HG02678 (cell line): ENCODE data around the gene KCNG1.

Experiments used
- ATAC-seq: cut with Tn5 transposase; IDR thresholded peaks from one replicate; pipeline ENCODE4 v1.9.1; 2021; ENCODE audit warnings: mild to moderate bottlenecking, moderate library complexity; ENCODE audit not compliant: unreplicated experiment

The KCNG1 gene

DNA sequence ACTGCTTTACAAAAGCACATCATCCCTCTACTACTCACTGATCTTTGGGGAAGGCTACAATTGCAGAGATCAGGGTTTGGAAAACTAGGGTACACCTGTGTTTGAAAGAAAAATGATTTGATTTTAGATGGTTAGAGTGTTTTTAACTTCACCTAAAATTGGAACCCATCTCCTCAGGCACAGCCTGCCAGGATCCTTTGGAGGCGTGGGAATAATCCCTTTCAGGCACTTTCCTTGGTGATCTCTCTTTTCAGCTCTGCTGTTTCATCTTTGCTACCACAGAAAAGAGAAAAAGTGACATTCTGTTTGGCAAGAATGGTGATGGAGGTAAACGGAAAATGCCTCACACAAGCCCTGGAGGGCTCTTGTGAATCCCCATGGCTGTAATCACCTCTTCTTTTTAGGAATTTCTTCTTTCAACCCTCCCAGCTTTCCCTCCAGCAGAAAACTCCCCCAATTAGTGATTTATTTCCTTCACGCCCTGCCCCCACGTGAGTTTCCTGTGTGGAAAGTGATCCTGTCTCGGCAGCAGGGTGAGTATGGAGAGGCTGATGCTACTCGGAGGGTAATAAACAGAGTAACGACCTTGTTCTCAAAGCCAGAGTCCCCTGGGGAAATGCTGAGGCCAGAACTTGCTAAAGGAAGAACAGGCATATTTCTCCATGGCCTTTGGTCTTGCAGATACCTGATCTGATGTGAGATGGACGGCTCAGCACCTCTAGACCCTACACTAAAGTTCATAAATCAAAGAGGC is 9.2 kb downstream of the KCNG1 start:
- ATAC-seq, result no peak

GRCh38 chr20:51012357-51012756 is 10.6 kb downstream of the KCNG1 start:
- ATAC-seq, result no peak

DNA sequence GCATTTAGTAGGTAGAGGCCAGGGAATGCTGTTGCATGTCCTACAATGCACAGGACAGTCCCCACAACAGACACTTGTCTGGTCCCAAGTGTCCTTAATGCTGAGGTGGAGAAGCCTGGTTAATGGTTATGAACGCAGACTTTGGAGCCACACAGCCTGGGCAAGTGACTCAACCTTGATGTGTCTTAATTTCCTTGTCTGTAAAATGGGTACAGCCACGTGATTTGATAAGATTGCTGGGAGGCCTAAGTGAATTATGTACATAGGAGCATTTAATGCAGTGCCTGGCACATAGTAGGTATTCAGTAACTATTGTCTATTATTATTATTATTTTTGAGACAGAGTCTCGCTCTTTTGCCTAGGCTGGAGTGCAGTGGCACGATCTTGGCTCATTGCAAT is 11.4 kb downstream of the KCNG1 start:
- no peak for ATAC-seq

DNA sequence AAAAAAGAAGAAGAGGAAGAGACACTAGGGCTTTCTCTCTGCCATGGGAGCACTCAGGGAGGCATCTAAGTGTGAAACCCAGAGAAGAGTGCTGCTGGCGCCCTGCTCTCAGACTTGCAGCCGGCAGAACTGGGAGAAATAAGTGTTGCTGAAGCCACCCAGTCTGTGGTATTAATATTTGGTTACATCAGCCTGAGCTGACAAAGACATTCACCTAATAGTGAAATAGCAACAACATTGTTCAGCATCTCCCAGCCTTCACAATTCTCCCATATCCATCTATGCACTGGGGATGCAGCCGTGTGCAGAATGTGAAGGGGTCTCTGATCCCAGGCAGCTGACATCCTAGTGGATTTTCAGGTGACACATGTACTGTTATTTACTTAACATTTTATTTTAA is 12.0 kb downstream of the KCNG1 start:
- no peak for ATAC-seq

DNA sequence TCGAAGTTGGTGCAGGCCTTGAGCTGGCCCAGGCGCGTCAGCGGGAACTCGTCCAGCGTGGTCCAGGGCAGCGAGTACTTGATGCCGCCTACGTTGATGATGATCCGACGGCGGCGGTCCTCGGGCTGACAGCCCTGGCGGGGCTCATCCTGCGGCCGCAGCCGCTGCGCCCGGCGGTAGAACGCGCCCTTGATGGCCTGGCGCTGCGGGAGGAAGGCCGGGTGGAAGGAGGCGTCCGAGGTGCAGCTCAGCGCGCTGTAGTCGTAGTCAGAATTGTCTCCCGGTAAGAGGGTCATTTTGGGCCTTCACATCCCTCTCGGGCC is 12.9 kb downstream of the KCNG1 start:
- ATAC-seq, result no peak

- no peak for ATAC-seq
These were observed 13.4 kb downstream of the KCNG1 start for GRCh38 chr20:51009303-51010042.

DNA sequence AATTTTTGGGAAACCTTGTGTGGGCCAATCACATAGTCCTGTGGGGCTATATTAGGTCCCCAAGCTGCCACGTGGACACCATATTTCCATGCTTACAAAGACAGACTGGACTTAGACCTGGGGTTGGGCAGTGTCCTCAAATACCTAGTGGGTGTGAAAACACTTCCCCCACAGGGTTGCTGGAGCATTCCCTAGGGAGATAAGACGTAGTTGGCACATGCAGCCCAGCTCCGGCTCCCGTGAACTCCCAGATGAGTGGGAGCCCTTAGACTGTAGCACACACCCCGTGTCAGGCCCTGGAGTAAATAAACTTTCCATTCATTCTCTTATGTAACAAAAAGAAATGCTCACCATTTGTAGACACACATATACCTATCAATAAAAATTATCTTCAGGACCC is 14.2 kb downstream of the KCNG1 start:
- no peak for ATAC-seq

DNA sequence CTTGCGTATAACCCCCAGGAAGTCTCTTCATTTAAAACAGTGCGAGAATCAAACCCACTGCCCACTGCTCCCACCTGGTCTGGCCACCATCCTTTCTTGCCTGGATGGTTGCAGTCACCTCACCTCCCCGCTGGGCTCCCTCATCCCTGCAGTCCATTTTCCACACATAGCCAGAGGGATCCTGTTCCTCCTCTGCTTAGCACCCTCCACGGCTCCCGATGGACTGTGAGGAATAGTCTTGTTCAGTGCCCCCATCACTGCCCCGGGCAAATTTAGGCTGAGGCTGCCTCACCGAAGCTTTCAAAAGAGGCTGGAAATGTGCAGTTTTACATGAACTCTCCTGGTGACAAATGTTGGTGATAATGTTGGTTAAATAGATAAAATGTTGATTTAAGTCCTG is 17.7 kb downstream of the KCNG1 start:
- no peak for ATAC-seq

DNA sequence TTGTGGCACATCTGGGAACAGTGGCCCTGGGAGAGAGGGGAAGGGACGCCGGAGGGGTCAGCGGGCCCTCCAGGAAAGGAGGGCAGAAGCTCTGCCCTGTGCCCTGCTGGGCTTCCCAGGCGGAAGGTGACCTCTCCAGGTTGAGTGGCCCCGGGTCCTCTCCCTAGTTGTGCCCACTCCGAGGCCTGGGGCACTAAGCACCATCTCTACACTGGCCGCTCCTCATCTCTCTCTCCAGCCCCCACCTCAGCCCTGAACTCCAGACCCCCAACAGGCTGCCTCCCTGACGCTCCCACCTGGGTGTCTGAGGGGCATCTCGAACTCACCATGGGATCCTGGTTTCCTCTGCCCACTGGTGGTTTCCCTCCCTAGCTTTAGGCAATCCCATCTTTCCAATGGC is 18.1 kb downstream of the KCNG1 start:
- ATAC-seq, result no peak

DNA sequence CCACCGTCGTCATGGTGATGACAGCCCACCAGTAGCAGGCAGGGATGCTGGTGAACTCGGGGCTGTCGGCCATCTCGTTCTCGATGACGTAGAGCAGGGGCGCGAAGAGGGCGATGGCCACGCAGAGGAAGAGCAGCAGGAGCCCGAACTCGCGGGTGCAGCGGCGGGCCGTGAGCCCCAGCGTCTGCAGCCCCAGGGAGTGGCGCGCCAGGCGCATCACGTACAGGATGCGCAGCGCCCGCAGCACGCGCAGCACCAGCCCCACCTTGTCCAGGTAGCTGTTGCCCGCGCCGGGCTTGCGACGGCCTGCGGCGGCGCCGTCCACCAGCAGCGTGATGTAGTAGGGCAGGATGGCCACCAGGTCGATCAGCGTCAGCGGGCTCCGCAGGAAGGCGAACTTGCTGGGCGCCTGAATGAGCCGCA is 18.6 kb downstream of the KCNG1 start:
- no peak for ATAC-seq

- no peak for ATAC-seq
These were observed 19.2 kb downstream of the KCNG1 start for GRCh38 chr20:51003753-51004152.

GRCh38 chr20:51002633-51003032 is 20.3 kb downstream of the KCNG1 start:
- no peak for ATAC-seq

- ATAC-seq, result no peak
These were observed 21.3 kb downstream of the KCNG1 start for GRCh38 chr20:51001430-51002265.

- no peak for ATAC-seq
These were observed 23.6 kb downstream of the KCNG1 start for GRCh38 chr20:50999355-50999754.

DNA sequence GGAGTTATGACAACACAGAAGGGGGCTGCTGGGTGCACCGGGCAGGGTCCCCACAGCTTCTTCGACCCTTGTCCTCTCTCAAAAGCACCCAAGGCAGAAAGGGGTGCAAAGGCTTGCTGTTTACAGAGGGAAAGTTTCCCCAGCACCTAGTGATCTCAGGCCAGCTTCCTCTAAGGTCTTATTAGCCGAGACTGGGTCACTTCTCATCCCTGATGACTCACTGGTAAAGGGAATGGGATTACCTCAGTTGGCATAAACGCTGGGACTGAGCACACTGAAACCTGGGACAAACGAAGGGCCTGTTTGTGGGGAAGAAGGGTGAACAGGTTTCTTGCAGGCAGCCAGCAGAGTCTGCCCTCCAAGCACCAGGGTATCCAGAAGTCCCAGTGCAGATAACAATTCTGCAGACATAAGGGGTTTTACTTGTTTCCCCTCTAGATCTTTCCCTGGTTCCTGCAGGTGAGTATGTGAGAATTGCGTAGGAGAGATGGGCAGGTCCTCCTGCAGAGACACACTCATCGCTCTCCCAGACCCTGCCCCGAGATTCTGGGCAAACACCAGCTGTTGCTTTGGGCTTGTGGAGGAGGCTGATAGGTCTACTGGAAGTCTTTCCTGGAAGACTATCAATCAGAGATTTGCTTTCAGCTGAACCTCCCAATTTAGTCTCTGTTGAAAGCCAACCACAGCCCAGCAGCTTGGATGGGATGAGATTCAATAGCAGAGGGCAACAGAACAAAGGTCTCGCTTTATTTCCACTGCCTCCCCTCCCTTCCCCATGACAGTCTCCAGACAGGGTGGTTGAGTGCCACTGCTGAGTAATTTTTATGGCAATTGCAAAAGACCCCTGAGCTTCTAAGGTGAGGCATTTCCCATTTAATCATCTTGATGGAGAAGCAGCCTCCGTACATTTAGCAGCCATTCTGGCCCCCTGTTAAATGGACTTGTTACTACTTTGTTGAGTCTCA is 25.7 kb downstream of the KCNG1 start:
- ATAC-seq, result no peak

DNA sequence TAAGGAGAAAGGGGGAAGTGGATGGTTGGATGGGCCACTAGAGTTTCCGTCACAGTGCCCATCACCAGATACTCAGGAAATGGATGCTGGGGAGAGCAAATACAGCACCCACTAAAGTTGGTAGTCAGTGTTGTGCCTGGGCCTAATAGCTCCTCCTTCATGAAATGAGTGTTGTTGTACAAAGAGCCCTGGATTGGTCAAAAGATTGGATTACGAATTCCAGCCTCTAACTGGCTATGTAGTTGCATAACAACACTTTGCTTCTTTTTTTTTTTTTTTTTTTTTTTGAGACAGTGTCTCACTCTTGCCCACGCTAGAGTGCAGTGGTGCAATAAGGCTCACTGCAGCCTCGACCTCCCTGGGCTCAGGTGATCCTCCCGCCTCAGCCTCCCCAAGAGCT is 27.4 kb downstream of the KCNG1 start:
- ATAC-seq, result no peak

DNA sequence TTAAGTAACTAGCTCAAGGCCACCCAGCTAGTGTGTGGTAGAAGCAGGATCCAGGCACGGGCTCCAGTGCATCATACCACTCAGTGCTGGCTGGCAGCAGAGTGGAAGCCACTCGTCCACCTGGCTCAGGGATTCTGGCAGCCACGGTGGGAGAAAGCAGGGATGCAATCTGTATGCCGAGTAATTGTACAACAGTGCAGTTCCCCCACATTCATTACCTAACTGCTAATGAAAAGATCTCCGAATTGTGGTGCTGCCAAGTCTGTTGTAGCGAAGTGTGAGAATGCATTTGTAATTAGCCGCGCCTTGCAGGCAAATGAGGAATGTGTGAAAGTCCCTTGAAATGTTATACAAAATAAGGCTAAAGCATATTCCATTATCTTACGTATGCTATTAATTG is 29.0 kb downstream of the KCNG1 start:
- ATAC-seq, result no peak

DNA sequence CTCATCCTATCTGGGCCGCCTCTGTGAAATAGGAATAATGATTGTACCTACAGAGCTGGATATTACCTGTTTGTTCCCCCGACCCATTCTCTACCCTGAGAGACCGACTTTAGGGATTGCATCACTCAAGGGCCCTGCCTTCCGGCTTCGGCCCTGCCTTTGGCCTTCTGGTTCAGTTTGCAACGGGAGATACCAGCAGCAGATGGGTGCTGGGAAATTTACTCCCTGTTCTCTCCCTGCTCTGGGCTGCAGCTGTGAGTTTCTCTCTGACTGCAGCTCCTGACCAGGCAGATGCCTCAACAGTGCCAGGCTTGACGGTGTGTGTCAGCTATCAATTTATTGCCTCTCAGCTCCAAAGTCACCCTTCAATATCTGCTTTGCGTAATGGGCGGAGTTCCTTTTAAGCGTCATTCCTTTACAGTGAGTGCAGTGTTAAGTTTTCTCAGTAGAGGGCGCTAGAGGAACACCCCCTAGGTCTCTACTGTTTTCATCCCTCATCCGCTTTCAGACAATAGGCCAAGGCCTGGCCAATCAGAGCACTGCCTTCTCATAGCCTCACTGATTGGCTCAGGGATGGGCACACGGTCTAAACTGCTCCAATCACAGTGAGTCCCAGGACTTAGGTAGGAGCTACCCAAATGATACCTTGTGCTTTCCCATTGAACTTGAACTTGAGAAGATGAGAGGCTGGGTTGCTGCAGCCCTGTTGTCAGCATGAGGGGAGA is 30.0 kb downstream of the KCNG1 start:
- ATAC-seq, result peak; percentile 68

GRCh38 chr20:50992336-50992732 is 30.6 kb downstream of the KCNG1 start:
- no peak for ATAC-seq

DNA sequence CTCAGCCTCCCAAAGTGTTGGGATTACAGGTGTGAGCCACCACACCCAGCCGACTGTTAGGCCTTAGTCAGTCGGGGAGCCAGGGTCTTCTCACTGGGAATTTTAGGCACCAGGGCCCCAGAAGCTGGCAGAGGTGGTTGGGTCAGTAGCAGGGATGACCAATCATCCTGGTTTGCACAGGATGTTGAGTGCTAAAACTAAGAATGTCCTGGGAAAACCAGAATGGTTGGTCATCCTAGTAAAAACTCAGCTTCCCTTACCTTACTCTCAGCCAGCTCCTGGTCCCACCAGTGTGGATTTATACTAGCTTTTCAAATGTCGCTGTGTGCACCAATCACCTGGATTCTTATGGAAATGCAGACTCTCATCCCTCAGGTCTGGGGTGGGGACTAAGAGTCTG is 31.8 kb downstream of the KCNG1 start:
- ATAC-seq, result no peak
